Astrocyte of the cerebellum (primary cell): ENCODE results near the gene CETP.

Experiments
- DNase-seq: peaks from one replicate; pipeline ENCODE4 v3.0.0-alpha.2; 2011; ENCODE audit warnings: low read depth
- H3K4me3 ChIP-seq: 2 replicates; pipeline ENCODE4 v1.5.1; 2011; ENCODE audit warnings: mild to moderate bottlenecking, low read depth, low read length, moderate library complexity
- in situ Hi-C: cut with HindIII; loops from 2 replicates; pipeline ENCODE4 v1.10.0; 2017; ENCODE audit warnings: low sequenced_read_pairs
- TF ChIP-seq, protein P1 (sequence below): IDR thresholded peaks from 2 replicates; pipeline ENCODE4 v1.5.1; 2012; ENCODE audit warnings: low read length, low read depth, moderate library complexity, mild to moderate bottlenecking; ENCODE audit errors: missing control alignments

Gene CETP

DNA sequence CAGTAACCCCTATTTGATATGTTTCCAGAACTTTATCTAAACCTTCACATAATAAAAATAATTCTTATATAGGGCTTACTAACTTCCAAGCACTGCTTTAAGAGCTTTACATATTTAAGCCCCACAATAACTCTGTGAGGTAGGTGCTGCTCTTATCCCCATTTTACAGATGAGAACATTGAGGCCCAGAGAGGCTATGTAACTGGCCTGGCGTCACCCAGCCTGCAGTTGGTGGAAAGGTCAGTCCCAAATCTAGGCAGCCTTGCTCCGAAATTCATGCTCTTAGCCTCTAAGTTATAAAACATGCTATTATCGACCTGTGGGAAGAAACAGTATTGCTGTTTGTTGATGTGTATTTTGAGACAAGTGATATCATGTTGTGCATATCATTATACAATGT lies 36.6 kb downstream of the CETP start:
- DNase-seq = no peak
- H3K4me3 ChIP-seq = no peak overlapping the region
- in situ Hi-C loops = loop anchor here (5.0 kb wide), 1 partner anchor 54 kb away; no protein-coding TSS in a partner anchor
- TF ChIP-seq, protein P1, sequence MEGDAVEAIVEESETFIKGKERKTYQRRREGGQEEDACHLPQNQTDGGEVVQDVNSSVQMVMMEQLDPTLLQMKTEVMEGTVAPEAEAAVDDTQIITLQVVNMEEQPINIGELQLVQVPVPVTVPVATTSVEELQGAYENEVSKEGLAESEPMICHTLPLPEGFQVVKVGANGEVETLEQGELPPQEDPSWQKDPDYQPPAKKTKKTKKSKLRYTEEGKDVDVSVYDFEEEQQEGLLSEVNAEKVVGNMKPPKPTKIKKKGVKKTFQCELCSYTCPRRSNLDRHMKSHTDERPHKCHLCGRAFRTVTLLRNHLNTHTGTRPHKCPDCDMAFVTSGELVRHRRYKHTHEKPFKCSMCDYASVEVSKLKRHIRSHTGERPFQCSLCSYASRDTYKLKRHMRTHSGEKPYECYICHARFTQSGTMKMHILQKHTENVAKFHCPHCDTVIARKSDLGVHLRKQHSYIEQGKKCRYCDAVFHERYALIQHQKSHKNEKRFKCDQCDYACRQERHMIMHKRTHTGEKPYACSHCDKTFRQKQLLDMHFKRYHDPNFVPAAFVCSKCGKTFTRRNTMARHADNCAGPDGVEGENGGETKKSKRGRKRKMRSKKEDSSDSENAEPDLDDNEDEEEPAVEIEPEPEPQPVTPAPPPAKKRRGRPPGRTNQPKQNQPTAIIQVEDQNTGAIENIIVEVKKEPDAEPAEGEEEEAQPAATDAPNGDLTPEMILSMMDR = no peak

DNA sequence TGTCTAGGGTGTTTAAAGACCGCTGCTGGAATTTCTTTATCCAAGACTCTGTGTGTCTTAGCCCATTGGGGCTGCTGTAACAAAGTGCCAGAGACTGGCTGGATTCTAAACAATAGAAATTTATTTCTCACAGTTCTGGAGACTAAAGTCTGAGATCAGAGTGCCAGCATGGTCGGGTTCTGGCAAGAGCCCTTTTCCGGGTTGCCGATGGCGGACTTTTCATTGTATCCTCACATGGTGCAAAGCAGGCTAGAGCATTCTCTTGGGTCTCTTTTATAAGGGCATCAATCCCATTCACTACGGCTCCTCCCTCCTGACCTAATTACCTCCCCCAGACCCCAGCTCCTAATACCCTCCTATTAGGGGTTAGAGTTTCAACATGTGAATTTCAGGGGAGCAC lies 37.1 kb downstream of the CETP start:
- in situ Hi-C loops = loop anchor here (5.0 kb wide), 1 partner anchor 53 kb away; no protein-coding TSS in a partner anchor
- TF ChIP-seq, protein P1 = no peak

DNA sequence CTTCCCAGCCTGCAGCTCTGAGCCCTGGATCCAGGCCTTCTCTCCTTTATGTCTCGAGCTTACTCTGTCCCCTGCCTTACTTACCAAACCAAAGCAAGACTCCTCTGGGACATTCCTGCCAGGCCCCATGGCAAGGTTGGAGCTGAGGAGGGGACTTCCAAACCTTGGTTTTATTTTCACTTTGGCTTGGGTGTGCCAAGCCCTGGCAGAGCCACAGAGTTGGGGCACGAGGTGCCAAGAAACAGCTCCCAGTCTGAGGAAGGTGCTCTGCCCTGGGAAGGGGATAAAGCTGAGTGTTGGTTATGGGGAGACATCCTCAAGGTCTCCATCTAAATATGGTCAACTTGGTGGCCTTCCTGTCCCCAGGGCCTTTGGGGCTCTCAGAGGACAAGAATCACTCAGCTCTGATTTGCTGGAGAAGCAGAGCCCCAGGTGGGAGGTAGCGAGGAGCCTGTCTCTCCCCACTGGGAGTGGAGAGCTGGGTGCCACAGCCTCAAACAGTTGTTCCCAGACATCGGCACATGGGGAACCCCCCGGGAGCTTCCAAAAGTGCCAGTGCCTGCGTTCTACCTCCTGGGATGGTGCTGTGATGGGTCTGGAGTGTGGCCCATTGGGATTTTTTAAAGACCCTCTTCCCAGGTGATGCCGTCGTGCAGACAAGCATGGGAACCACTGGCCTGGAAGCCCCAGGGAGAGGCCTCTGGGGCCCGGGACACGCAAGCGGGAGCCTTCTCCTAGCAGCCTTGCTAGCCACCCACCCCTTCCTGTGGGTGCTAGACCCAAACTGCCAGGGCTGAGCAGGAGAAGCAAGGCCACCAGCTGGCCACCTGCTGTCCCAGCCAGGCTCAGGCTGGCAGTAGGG lies 37.9 kb downstream of the CETP start:
- in situ Hi-C loops = loop anchor here (5.0 kb wide), 1 partner anchor 53 kb away; no protein-coding TSS in a partner anchor
- no peak for DNase-seq
- TF ChIP-seq, protein P1 = no peak
- no peak overlapping the region for H3K4me3 ChIP-seq

More for the DNA sequence above, 37.1 kb downstream of the CETP start:
- H3K4me3 ChIP-seq = no peak overlapping the region
- no peak for DNase-seq

DNA sequence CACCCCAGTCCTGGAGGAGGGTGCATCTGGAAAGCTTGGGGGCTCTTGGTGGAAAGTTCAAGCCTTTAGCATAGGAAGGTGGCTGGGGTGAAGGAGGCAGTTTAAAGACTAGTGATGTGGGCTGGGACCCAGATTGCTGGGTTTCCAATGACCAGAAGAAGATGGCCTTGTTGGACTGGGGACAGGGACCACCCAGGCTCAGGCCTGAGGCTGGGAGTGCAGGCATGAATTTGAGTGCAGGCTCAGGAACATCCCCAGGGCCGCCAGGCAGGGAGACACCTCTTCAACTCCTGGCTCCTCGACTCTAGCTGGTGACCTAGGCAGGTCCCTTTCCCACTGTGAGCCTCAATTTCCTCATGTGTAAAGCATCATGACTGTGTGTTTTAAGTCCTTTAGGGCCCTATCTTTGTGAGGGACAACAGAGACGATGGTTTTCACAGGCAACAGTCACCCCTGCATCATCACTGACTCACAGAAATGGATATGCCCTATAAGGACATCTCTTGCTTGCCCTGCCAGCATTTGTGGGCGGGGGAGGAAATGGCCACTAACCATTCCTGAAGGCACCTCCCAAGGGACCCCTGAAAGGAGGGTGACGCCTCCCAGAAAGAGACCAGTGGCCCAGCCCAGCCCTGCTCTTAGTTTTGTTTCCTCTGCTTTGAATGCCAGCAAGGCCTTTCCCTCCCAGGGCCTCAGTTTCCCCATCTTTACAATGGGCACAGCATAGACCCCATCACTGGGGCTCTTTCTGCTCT lies 38.7 kb downstream of the CETP start:
- no peak for DNase-seq
- TF ChIP-seq, protein P1 = no peak
- in situ Hi-C loops = no loop called here
- H3K4me3 ChIP-seq = no peak overlapping the region

DNA sequence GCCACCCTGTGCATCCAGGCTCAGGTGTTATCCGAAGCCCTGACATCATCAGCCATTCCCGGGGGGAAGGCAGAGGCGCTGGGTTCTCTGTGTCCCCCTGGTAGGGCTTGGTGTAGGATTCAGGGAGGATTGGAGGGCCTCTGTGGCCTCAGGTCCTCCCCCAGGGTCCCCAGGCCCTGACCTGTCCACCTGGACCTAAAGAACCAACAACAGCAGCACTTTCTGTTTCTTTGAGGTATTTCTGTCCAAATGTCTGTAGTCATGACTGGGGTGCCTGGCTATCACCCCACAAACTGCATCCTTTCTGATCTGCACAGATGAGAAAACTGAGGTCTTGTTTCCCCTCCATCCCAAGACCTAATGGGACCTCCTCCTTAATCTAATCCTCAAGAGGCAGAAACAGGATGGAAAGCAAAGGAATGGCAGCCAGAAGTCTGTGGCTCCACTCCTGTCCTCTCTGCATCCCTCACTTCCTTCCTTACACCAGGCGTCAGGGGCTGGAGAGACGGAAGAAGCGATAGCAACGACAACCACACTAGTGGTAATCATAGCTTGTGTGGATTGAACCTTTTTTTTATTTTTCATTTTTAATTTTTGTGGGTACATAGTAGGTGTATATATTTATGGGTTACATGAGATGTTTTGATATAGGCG lies 39.4 kb downstream of the CETP start:
- TF ChIP-seq, protein P1 = no peak
- in situ Hi-C loops = no loop called here
- no peak for DNase-seq
- no peak overlapping the region for H3K4me3 ChIP-seq
